Keratinocyte (primary cell): ENCODE data around the gene GTF2IRD1.

Experiments
- EZH2 ChIP-seq: IDR thresholded peaks from one replicate; pipeline ENCODE4 v1.6.1; 2012; ENCODE audit warnings: inconsistent platforms, mild to moderate bottlenecking, low read length, moderate library complexity
- TF ChIP-seq, protein P1 (sequence below), 3 experiments: IDR thresholded peaks in 1 of 3; conservative IDR thresholded peaks in 1 of 3; optimal IDR thresholded peaks in 1 of 3; 2 replicates in 2 of 3; 3 replicates in 1 of 3; pipeline versions ENCODE3 to v1.5.1; 2011; ENCODE audit warnings: low read length in 3 of 3, mild to moderate bottlenecking in 3 of 3, moderate library complexity in 2 of 3, control low read depth in 1 of 3, inconsistent platforms in 1 of 3; ENCODE audit not compliant: insufficient read depth in 2 of 3; ENCODE audit errors: extremely low read depth in 1 of 3

DNA sequence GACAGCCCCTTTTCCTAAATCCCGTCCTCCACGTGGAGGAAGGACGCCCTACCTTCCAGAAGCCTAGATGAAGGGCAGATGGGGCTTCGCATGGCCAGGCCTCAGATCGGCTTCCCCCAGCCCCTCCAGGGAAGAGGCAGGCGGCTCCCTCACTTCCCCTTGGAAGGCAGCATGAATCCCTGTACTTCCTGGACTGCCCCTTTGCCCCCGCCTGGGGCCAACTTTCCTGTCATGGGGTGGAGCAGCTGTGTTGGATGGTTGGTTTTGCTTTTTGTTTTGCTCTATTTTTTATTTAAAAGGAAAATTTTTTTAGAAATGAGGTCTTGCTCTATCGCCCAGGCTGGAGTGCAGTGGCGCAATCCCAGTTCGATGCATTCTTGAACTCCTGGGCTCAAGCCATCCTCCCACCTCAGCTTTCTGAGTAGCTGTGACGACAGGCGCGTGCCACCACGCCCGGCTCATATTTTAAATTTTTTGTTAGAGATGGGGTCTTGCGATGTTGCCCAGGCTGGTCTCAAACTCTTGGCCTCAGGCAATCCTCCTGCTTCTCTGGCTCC, 27.2 kb downstream of the GTF2IRD1 start:
- TF ChIP-seq, protein P1, sequence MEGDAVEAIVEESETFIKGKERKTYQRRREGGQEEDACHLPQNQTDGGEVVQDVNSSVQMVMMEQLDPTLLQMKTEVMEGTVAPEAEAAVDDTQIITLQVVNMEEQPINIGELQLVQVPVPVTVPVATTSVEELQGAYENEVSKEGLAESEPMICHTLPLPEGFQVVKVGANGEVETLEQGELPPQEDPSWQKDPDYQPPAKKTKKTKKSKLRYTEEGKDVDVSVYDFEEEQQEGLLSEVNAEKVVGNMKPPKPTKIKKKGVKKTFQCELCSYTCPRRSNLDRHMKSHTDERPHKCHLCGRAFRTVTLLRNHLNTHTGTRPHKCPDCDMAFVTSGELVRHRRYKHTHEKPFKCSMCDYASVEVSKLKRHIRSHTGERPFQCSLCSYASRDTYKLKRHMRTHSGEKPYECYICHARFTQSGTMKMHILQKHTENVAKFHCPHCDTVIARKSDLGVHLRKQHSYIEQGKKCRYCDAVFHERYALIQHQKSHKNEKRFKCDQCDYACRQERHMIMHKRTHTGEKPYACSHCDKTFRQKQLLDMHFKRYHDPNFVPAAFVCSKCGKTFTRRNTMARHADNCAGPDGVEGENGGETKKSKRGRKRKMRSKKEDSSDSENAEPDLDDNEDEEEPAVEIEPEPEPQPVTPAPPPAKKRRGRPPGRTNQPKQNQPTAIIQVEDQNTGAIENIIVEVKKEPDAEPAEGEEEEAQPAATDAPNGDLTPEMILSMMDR (optimal IDR thresholded peaks at IDR 0.05 in 1 of 3, IDR thresholded peaks at IDR 0.05 in 1 of 3, conservative IDR thresholded peaks at IDR 0.05 in 1 of 3; ENCODE audit: extremely low read depth in 1 of 3, insufficient read depth in 2 of 3, low read length in 3 of 3) = no peak
- no peak for TF ChIP-seq EZH2
